Fibroblast of upper back skin (primary cell): ENCODE measurements around the gene KIR2DL1.
"Not testable (repeated sequence)": the region's sequence is repeated elsewhere in the genome, so short reads cannot be mapped to it uniquely, and the experiment has no call there.

Source experiments
- DNase-seq: peaks from one replicate; pipeline ENCODE4 v3.0.0-alpha.2; 2013

The KIR2DL1 gene

GRCh38 chr19:54769646-54770045, at the start of gene KIR2DL1:
Gene KIR2DL1, plus strand, starts transcription at chr19:54769793. Its CDS starts 58 bp downstream, at chr19:54769851.
- DNase-seq: not testable (repeated sequence)

GRCh38 chr19:54724142-54724541, 45.5 kb upstream of the KIR2DL1 start, which contains the start of gene KIR3DL3:
Gene KIR3DL3, plus strand, starts transcription at chr19:54724442. Its CDS starts 55 bp downstream, at chr19:54724497.
- DNase-seq: no peak

GRCh38 chr19:54724644-54725043, 44.9 kb upstream of the KIR2DL1 start:
- DNase-seq: no peak

GRCh38 chr19:54725321-54725720, 44.3 kb upstream of the KIR2DL1 start:
- no peak for DNase-seq

- DNase-seq: no peak
Measured at GRCh38 chr19:54727562-54727961, 42.0 kb upstream of the KIR2DL1 start.

- no peak for DNase-seq
Measured at GRCh38 chr19:54728167-54728566, 41.4 kb upstream of the KIR2DL1 start.

- no peak for DNase-seq
Measured at GRCh38 chr19:54729416-54730188, 40.0 kb upstream of the KIR2DL1 start.

- no peak for DNase-seq
Measured at GRCh38 chr19:54731191-54731590, 38.4 kb upstream of the KIR2DL1 start.

GRCh38 chr19:54738306-54738705, 31.3 kb upstream of the KIR2DL1 start, which contains the start of gene KIR2DL3:
Gene KIR2DL3, plus strand, starts transcription at chr19:54738513. Its CDS starts 33 bp downstream, at chr19:54738546.
- not testable (repeated sequence) for DNase-seq

GRCh38 chr19:54738715-54739114, 30.9 kb upstream of the KIR2DL1 start:
- DNase-seq: no peak

- no peak for DNase-seq
Measured at GRCh38 chr19:54739587-54740497, 29.8 kb upstream of the KIR2DL1 start.

GRCh38 chr19:54741950-54742349, 27.6 kb upstream of the KIR2DL1 start:
- not testable (repeated sequence) for DNase-seq

GRCh38 chr19:54744080-54744479, 25.5 kb upstream of the KIR2DL1 start:
- DNase-seq: not testable (repeated sequence)

- not testable (repeated sequence) for DNase-seq
Measured at GRCh38 chr19:54747614-54748322, 21.8 kb upstream of the KIR2DL1 start.

- DNase-seq: not testable (repeated sequence)
Measured at GRCh38 chr19:54750276-54750675, 19.3 kb upstream of the KIR2DL1 start.

GRCh38 chr19:54756204-54757110, 13.1 kb upstream of the KIR2DL1 start:
- not testable (repeated sequence) for DNase-seq

- not testable (repeated sequence) for DNase-seq
Measured at GRCh38 chr19:54758577-54758976, 11.0 kb upstream of the KIR2DL1 start.

GRCh38 chr19:54764219-54764618, 5.4 kb upstream of the KIR2DL1 start:
- not testable (repeated sequence) for DNase-seq

- not testable (repeated sequence) for DNase-seq
Measured at GRCh38 chr19:54766464-54766863, 3.1 kb upstream of the KIR2DL1 start.

- DNase-seq: not testable (repeated sequence)
Measured at GRCh38 chr19:54770511-54770910, 918 bp downstream of the KIR2DL1 start.
